Caco-2 (cell line): ENCODE results near the gene MASP1. TPM values are rescaled to one million over a fixed set of nuclear protein-coding genes. Genes with fewer than 3 reads are reported as not detected.

Experiments
- BruUV-seq: library from RNA; stranded (reverse); fragments of 400-500 nt; replicated peaks from 2 replicates; lab custom pipeline; 2021; lab: Mats Ljungman, UMichigan
- CTCF ChIA-PET: fragments of 300-600 bp; sonication (Branson Sonifier 250); formaldehyde crosslinking; loops from one replicate; lab custom pipeline; 2022; ENCODE audit warnings: antibody characterized with exemption; lab: Charles Lee
- POLR2A ChIA-PET: fragments of 300-600 bp; sonication (Branson Sonifier 250); formaldehyde crosslinking; loops from one replicate; lab custom pipeline; 2022; ENCODE audit warnings: antibody characterized with exemption; lab: Charles Lee
- DNase-seq, 2 experiments: peaks; one replicate each; pipeline versions ENCODE4 v3.0.0 to v3.0.0-alpha.2; 2020 to 2022
- H3K27me3 ChIP-seq: replicated peaks from 2 replicates; pipeline ENCODE4 v1.6.0; 2011; ENCODE audit warnings: low read length; ENCODE audit not compliant: control insufficient read depth, insufficient read depth
- H3K36me3 ChIP-seq: 2 replicates; pipeline ENCODE4 v1.5.1; 2011; ENCODE audit warnings: low read length; ENCODE audit not compliant: control insufficient read depth, insufficient read depth
- H3K4me1 ChIP-seq: fragments of 250-450 bp; sonication (Bioruptor Pico); 2 replicates; pipeline ENCODE4 v1.5.1; 2020; ENCODE audit warnings: mild to moderate bottlenecking
- H3K4me3 ChIP-seq: 2 replicates; pipeline ENCODE4 v1.5.1; 2011; ENCODE audit warnings: low read depth, mild to moderate bottlenecking, control low read depth, low read length
- H3K9me3 ChIP-seq: fragments of 250-450 bp; sonication (Bioruptor Pico); 2 replicates; pipeline ENCODE4 v1.5.1; 2020; ENCODE audit warnings: mild to moderate bottlenecking, moderate library complexity
- H3K27ac Mint-ChIP-seq: one replicate; pipeline ENCODE4 v1.8.0; 2022; ENCODE audit warnings: mixed read lengths; ENCODE audit not compliant: unreplicated experiment
- H3K27me3 Mint-ChIP-seq: one replicate; pipeline ENCODE4 v1.8.0; 2022; ENCODE audit warnings: mixed read lengths; ENCODE audit not compliant: insufficient read depth, unreplicated experiment
- H3K36me3 Mint-ChIP-seq: one replicate; pipeline ENCODE4 v1.8.0; 2022; ENCODE audit warnings: mild to moderate bottlenecking, mixed read lengths; ENCODE audit not compliant: insufficient read depth, unreplicated experiment
- H3K4me1 Mint-ChIP-seq: one replicate; pipeline ENCODE4 v1.8.0; 2022; ENCODE audit warnings: low read depth, mixed read lengths; ENCODE audit not compliant: unreplicated experiment
- H3K4me3 Mint-ChIP-seq: one replicate; pipeline ENCODE4 v1.8.0; 2022; ENCODE audit warnings: mild to moderate bottlenecking, moderate library complexity, mixed read lengths; ENCODE audit not compliant: unreplicated experiment
- H3K9me3 Mint-ChIP-seq: one replicate; pipeline ENCODE4 v1.8.0; 2022; ENCODE audit warnings: mixed read lengths; ENCODE audit not compliant: unreplicated experiment
- CTCF ChIP-seq, 2 experiments: fragments of 200-600 bp in 1 of 2; IDR thresholded peaks; 1 replicate in 1 of 2; 2 replicates in 1 of 2; pipeline versions ENCODE4 v1.5.1 to v1.8.0; 2011 to 2022; ENCODE audit warnings: antibody characterized with exemption in 1 of 2, control low read depth in 1 of 2, inconsistent platforms in 1 of 2, low read depth in 1 of 2, low read length in 1 of 2, mild to moderate bottlenecking in 1 of 2, moderate library complexity in 1 of 2; ENCODE audit not compliant: insufficient read depth in 1 of 2, severe bottlenecking in 1 of 2, unreplicated experiment in 1 of 2
- intact Hi-C: fragments of 100-400 bp; cut with micrococcal nuclease; formaldehyde crosslinking; loops from one replicate; pipeline ENCODE4 v1.10.0; 2022; ENCODE audit not compliant: unreplicated experiment
- total RNA-seq: library from RNA; stranded (reverse); gene quantifications from 2 replicates; pipeline ENCODE4 v1.2.3, GENCODE V29; 2022

MASP1 gene
- total RNA-seq, 1 experiment from 2014 or later, result not detected

- H3K4me1 Mint-ChIP-seq, result no peaks in the 10 kb centered on the region
- TF ChIP-seq CTCF (IDR thresholded peaks at IDR 0.05; ENCODE audit: insufficient read depth in 1 of 2, low read depth in 1 of 2, low read length in 1 of 2, severe bottlenecking in 1 of 2, unreplicated experiment in 1 of 2), result no peak
- H3K9me3 Mint-ChIP-seq, result no peaks in the 10 kb centered on the region
- H3K4me3 Mint-ChIP-seq, result no peak overlapping the region
- H3K4me1 ChIP-seq, result no peaks in the 10 kb centered on the region
- ChIA-PET CTCF (no interaction called here), POLR2A (no interaction called here)
- H3K36me3 Mint-ChIP-seq, result no peaks in the 10 kb centered on the region
- intact Hi-C loops, result no loop called here
- no peak overlapping the region for H3K27ac Mint-ChIP-seq
- no peaks in the 10 kb centered on the region for H3K36me3 ChIP-seq
- H3K9me3 ChIP-seq, result no peaks in the 10 kb centered on the region
- no peaks in the 10 kb centered on the region for H3K27me3 ChIP-seq
- DNase-seq, result no peak
- no peak overlapping the region for H3K4me3 ChIP-seq
- no peaks in the 10 kb centered on the region for H3K27me3 Mint-ChIP-seq
- no TSS peak for BruUV-seq
Observed at GRCh38 chr3:187334904-187335303, 43.4 kb upstream of the MASP1 start.

- Histone ChIP-seq H3K36me3 (no peaks in the 10 kb centered on the region), H3K27me3 (no peaks in the 10 kb centered on the region), H3K9me3 (no peaks in the 10 kb centered on the region), H3K4me3 (no peak overlapping the region), H3K4me1 (peaks cover 7% of the 10 kb centered on the region)
- no TSS peak for BruUV-seq
- intact Hi-C loops, result no loop called here
- ChIA-PET POLR2A (no interaction called here), CTCF (no interaction called here)
- Mint-ChIP-seq H3K36me3 (no peaks in the 10 kb centered on the region), H3K4me1 (no peaks in the 10 kb centered on the region), H3K4me3 (no peak overlapping the region), H3K27me3 (no peaks in the 10 kb centered on the region), H3K9me3 (no peaks in the 10 kb centered on the region), H3K27ac (no peak overlapping the region)
- TF ChIP-seq CTCF (IDR thresholded peaks at IDR 0.05; ENCODE audit: insufficient read depth in 1 of 2, low read depth in 1 of 2, low read length in 1 of 2, severe bottlenecking in 1 of 2, unreplicated experiment in 1 of 2), result no peak
- DNase-seq, result no peak
Observed at GRCh38 chr3:187328691-187329090, 37.2 kb upstream of the MASP1 start.

GRCh38 chr3:187327845-187328244 lies 36.3 kb upstream of the MASP1 start:
- no peak overlapping the region for H3K27ac Mint-ChIP-seq
- no peak for TF ChIP-seq CTCF (IDR thresholded peaks at IDR 0.05; ENCODE audit: insufficient read depth in 1 of 2, low read depth in 1 of 2, low read length in 1 of 2, severe bottlenecking in 1 of 2, unreplicated experiment in 1 of 2)
- H3K4me1 ChIP-seq, result peaks cover 16% of the 10 kb centered on the region
- ChIA-PET CTCF (no interaction called here), POLR2A (no interaction called here)
- intact Hi-C loops, result no loop called here
- H3K27me3 Mint-ChIP-seq, result no peaks in the 10 kb centered on the region
- no peaks in the 10 kb centered on the region for H3K9me3 ChIP-seq
- H3K4me3 Mint-ChIP-seq, result no peak overlapping the region
- no peak overlapping the region for H3K4me3 ChIP-seq
- no peaks in the 10 kb centered on the region for H3K36me3 Mint-ChIP-seq
- no peaks in the 10 kb centered on the region for H3K36me3 ChIP-seq
- no peaks in the 10 kb centered on the region for H3K27me3 ChIP-seq
- no peaks in the 10 kb centered on the region for H3K9me3 Mint-ChIP-seq
- BruUV-seq, result no TSS peak
- DNase-seq, result no peak
- no peaks in the 10 kb centered on the region for H3K4me1 Mint-ChIP-seq
